HUDEP-2 (cell line): ENCODE results near the gene MMP28.
"Not testable (repeated sequence)": the region's sequence is repeated elsewhere in the genome, so short reads cannot be mapped to it uniquely, and the experiment has no call there.

ENCODE experiments used
- DNase-seq, 76 experiments: peaks; one replicate each; lab custom pipeline; 2025; ENCODE audit not compliant: unreplicated experiment in 76 of 76; lab: John Stamatoyannopoulos, UW

Gene MMP28

DNA sequence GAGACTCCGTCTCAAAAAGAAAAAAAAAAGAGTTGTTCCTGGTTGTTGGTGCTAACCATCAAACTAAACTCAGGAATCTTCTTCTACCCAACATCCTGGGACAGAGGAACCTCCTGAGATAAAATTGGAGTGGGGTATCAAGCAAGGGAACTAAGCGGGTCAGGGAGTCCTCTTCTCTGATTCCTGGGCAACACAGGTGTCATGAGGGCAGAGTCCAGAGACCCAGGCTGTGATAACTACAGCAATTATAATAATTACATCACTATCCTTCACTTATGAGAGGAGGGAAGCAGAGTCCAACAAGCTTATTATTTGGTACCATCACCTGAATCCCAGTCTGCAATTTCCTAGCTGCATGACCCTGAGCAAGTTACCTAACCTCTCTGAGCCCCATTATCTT, 26.6 kb downstream of the MMP28 start:
- DNase-seq, result no peak

DNA sequence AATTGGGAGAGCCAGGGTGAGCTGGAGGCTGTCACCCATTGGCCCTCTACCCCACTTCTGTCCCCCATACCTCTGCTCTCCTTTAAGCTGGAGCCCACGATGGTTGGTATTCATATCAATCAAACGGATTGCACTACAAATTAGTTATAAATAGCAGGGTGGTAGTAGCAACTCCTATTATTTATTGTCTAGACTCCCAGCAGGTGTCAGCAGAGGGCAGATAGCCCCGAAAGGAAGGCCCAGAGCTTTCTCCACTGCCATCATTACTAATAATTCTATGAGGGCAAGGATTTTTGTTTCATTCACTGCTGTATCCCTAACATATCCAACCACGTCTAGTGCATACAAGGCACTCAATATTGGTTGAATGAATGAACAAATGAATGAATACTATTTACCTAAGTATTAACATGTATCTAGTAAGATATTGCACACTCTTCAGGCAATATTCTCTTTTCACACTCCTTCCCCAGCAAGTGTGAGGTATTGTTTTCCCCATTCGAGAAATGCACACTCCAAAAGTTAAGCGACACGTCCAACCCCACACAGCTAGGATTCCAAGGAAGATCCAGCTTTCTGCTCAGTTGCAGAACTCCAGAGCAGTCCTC, 28.4 kb downstream of the MMP28 start:
- DNase-seq, result peak in 28 of 76 experiments; percentile 3 to 60 (median 26)

GRCh38 chr17:35766489-35766877, 29.0 kb downstream of the MMP28 start:
- no peak for DNase-seq

DNA sequence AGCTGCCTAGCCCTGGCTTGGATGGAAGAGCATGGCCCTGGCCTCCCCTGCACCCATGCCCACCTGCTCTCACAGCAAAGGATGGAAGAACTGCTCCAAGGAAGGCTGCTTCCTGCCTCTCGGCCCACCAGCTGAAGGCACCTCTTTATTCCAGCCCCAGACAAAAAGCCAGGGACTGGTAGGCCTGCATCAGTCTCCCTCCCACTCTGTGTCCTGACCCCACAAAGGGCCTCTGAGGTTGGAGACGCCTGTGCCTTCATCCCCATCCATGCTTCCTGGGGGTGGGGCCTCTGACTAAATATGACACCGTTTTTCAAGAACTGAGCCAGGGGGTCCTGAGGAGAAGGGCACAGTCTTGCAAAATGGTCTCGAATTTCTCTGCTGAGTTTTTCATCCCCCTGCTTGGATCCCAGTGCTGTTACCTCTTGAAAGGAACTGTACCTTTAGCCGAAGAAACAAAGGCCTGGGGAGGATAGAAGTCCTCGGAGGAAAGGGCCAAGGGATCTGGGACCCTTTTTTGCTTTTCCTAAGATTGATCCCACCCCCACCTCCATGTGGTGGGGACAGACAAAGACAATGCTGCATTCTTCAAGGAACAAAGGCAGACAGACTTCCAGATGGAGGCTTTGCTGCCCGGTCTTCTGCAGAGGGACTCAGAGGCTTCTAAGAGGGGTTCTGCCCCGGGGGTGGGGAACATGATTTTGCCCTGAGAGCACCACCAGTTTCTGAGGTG, 29.5 kb downstream of the MMP28 start:
- no peak for DNase-seq

DNA sequence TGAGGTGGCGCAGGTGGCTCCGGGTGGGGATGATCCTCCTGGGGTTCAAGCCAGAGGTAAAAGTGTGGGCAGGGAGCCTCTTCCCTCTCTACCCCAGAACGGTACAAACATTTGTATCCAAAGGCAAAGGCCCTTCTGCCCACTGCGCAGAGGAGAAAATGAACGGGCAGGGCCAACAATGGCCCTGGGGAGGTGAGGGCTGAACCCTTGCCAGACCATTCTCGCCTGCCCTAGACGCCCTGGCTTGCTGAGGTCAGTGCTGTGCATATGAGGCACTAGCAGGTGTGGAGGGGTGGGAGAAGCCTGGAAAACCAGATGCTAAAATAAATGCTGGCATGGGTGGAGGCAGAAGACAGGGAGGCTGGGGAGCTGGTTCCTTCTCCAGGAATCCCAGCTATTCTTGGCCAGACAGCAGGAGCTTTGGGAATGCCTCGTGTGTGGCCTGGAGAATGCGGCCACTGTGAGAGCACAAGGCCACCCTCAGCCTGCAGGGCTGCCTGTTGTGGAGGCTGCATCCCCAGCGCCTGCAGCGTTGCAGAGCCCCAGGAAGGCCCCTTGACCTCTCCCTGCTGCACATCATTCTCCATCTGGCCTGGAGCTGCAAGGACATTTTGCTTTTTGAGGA, 30.2 kb downstream of the MMP28 start:
- no peak for DNase-seq

- DNase-seq, result peak in 75 of 76 experiments; percentile 25 to 92 (median 80)
Observed at GRCh38 chr17:35764123-35764991, 31.1 kb downstream of the MMP28 start.

DNA sequence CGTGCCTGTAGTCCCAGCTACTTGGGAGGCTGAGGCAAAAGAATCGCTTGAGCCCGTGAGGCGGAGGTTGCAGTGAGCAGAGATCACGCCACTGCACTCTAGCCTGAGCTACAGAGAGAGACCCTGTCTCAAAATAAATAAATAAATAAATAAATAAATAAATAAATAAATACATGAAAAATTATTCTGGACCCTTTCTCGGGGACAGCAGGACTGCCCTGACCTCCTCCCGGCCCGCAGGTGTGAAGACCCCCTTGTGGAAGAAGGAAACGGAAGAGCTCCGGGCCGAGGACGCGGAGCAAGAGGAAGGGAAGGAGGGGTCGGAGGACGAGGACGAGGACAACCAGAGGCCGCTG, 31.7 kb downstream of the MMP28 start:
- no peak for DNase-seq

- no peak for DNase-seq
Observed at GRCh38 chr17:35761601-35762000, 33.8 kb downstream of the MMP28 start.

GRCh38 chr17:35760587-35760986, 34.9 kb downstream of the MMP28 start, which contains the start of gene C17orf50:
C17orf50 (plus strand) TSS chr17:35760887; CDS start chr17:35760942, 55 bp downstream.
- DNase-seq, result no peak

DNA sequence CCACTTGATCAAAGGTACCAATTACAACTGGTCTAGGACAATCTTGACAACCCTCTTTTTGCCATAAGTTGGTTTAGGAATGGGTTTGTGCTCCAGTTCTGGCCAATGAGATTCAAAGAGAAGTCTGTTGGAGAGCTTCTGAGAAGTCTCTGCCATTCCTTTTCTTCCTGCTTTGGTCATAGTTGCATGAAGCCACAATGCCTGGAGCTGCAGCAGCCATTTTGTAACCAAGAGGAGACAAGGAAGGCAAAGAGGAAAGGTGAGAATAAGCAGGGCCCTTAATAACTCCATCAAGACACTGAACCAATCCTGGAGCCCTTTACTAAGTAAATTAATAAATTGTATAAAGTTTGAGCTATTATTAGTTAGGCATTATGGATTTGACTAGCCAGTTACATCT, 38.2 kb downstream of the MMP28 start:
- no peak for DNase-seq

- no peak for DNase-seq
Observed at GRCh38 chr17:35752945-35753764, 42.3 kb downstream of the MMP28 start, which contains the start of gene GAS2L2. GAS2L2 (minus strand) TSS chr17:35753239; CDS start chr17:35752850, 389 bp downstream.

DNA sequence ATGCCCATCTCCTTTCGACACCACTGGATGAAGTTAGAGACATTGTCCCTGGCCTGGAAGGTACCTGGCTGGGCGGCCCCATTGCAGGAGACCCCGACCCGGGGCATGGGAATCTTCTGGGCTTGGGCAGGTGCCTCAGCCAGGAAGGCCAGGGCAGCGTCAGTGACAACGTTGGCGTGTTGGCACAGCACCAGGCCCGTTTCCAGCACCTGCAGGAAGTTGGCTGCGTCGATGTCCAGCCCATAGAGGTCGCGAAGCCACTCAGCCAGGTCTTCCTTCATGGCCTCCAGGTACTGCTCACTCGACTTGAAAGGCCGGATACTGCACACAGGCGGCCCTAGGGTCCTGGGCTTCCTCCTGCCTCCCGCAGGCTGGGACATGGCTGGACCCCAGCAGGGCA, 43.0 kb downstream of the MMP28 start:
- no peak for DNase-seq

DNA sequence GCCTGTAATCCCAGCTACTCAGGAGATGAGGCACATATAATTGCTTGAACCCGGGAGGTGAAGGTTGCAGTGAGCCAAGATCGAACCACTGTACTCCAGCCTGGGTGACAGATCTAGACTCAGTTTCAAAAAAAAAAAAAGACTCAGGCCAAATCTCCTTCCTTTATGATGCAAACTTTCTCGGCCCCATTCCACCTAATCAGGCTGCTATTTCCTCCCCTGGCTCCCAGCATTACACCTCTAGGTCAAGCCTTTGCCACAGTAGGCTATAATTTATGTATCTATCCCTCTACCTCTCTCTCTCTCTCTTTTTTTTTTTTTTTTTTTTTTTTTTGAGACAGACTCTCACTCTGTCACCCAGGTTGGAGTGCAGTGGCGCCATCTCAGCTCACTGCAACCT, 43.9 kb downstream of the MMP28 start:
- not testable (repeated sequence) for DNase-seq

GRCh38 chr17:35750526-35751395, 44.7 kb downstream of the MMP28 start:
- DNase-seq, result peak in 59 of 76 experiments; percentile 10 to 81 (median 41)

GRCh38 chr17:35749560-35750412, 45.7 kb downstream of the MMP28 start:
- peak in 71 of 76 experiments; percentile 10 to 83 (median 58) for DNase-seq

DNA sequence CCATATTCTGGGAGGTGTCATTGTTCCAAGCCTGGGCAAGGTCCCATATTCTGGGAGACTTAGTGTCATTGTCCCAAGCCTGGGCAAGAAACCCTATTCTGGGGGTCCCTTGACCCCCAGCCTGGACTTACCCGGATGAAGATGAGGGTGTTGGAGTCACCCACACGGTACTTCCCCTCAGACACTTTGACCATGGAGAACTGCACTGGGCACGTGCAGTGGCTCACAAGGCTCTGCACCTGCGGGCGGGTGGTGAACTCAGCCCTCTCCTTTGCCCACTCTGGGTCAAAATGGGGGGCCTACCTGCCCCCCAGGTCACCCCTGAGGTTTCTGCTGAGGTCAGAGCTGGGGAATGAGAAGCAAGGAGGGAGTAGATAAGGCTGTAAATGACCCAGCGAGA, 46.5 kb downstream of the MMP28 start:
- peak in 17 of 76 experiments; percentile 12 to 62 (median 41) for DNase-seq

- DNase-seq, result peak; percentile 39 to 96 (median 88)
Observed at GRCh38 chr17:35748341-35748841, 47.0 kb downstream of the MMP28 start.

DNA sequence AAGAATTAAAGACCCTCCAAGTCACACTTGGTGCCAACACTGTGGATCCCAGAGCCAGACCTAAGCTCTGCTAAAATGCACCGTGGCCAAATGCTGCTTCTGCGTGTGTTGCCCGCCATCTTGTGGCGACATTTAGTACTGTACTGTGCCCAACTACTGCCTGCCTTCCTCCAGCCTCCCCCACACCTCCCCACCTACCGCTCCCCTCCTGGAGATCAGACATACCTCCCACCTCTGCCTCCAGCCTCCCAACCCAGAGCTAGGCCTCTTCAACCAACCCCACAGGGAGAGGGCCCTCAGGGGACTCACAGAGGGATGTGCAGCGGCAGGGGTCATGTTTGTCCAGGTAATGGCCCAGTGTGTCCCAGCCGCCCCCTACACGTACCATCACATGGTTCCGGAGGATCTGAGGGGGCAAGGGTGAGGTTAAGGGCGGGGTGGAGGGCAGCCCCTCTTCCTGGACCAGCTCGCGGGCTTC, 47.9 kb downstream of the MMP28 start:
- peak in 71 of 76 experiments; percentile 16 to 90 (median 71) for DNase-seq
